GM18867 (cell line): ENCODE results near the gene CYSLTR2.

ENCODE experiments used
- ATAC-seq: cut with Tn5 transposase; IDR thresholded peaks from one replicate; pipeline ENCODE4 v1.9.1; 2021; ENCODE audit warnings: mild to moderate bottlenecking, moderate library complexity; ENCODE audit not compliant: unreplicated experiment

Gene CYSLTR2

DNA sequence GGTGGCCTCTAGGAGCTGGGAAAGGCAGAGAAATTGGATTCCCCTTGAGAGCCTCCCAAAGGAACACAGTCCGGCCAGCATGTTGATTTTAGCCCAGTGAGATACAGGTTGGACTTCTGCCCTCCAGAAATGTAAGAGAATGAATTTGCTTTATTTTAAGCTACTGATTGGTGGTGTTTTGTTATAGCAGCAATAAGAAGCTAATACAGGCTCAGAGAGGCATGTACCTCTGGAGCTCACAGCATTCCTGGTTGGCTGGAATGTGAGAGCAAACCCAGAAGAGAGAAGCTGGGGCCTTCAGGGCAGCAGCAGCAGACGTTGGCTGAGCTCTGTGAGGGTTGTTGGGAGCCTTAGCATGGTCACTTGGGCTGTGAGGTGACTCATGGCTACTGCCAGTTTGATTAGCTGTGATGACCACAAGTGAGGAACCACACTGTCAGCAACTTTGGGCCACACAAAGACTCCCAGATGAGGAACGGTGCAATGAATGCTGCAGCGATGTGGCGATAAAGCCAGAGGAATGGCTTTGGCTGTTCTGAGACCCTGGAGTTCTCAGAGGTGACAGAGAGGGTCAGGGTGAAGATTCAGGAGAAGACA, 80.1 kb downstream of the CYSLTR2 start:
- no peak for ATAC-seq

DNA sequence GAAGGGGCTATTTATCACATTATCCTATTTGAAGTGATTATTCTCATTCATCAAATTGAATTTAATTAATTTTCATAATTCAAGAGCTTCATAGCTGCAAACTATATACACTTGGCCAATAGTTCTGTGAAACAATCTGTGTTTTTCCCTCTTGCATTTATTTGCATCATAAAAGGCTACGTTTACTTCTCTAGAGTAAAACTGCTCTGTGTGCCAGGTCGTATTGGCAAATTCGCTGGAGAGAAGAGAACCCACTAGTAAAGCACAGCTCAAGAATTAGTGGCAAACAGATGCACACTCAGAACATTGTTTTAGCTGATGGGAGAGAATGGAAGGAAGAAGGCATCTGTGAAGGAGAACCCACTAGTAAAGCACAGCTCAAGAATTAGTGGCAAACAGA, 81.8 kb downstream of the CYSLTR2 start:
- ATAC-seq, result no peak

DNA sequence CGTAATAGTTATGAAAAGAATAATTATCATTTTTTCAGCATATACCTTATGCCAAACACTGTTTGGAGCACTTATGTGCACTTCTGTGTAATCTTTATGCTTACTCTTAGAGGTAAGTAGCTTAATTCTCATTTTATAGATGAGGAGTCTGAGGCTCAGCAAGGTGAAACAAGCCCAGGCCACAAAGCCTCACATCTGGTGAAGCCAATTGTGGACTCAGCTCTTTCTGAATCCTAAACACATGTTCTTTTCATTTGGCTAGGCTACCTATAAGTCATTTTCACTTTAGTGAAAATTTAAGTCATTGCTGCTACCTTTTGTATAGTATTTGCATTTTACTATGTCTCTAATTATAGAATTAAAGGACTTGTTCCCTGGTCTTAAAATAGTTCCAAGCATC, 84.0 kb downstream of the CYSLTR2 start:
- no peak for ATAC-seq

- ATAC-seq, result no peak
Observed at GRCh38 chr13:48738311-48738710, 84.6 kb downstream of the CYSLTR2 start.

DNA sequence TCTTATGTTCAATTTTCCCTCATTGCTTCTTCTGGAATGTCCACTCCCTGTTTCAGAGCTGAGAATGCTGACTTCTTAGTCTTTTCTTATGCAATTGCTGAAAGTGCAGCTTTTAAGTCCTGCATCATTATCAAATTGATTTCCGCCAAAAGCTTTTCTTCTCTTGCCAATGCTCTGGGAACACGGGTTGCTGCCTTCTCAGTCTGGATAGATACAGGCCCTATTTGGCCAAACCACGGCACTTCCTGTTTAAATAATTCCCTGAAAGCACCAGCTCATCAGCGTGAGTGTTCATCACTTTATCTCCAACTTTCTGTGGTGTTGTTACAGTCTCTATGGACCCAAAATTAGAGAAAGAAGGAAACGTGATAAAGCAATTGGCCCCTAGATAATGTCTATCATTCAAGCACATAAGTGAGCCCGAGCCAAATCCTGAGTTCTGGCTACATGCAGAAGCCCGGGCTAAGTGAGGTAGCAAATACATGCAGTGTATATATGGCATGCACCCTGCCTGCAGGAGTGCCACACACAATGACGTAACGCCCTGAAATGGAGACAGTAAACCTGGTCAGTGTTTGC, 85.7 kb downstream of the CYSLTR2 start:
- ATAC-seq, result no peak

GRCh38 chr13:48741377-48741776, 87.6 kb downstream of the CYSLTR2 start:
- ATAC-seq, result no peak

- no peak for ATAC-seq
Observed at GRCh38 chr13:48746821-48747220, 93.1 kb downstream of the CYSLTR2 start.

GRCh38 chr13:48748681-48749080, 95.0 kb downstream of the CYSLTR2 start:
- no peak for ATAC-seq

DNA sequence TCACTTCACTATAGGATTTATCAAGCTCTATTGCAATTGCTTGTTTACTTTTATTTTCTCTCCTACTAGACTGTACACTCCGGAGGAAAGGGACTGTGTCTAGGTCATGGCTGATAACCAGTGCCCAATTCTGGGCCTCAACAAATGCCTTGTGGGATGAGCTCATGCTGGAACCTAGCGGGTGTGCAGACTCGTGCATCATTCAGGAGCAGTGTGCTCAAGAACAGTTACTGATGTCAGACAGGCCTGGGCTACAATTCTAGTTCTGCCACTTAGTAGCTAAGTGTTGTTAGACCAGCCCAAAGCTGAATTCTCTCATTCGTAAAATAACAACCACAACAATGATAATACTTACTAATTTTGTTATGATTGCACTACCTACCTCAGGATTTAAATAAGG, 95.4 kb downstream of the CYSLTR2 start:
- ATAC-seq, result no peak

GRCh38 chr13:48749699-48750473, 96.2 kb downstream of the CYSLTR2 start:
- ATAC-seq, result peak; percentile 98

- ATAC-seq, result no peak
Observed at GRCh38 chr13:48750588-48751383, 97.1 kb downstream of the CYSLTR2 start.

- no peak for ATAC-seq
Observed at GRCh38 chr13:48760626-48761025, 106.9 kb downstream of the CYSLTR2 start.
